Measurements from ENCODE around the gene AMDHD1. TPM values are rescaled to one million over a fixed set of nuclear protein-coding genes. Genes with fewer than 3 reads are reported as not detected.
A peak's percentile ranks its signal among the peaks of the same experiment; 100 is the strongest.

AMDHD1 gene
- 1 to 10 TPM in 1 of 2 donors, under 1 TPM in 1; 0.63 to 1.3 TPM for total RNA-seq

GRCh38 chr12:95943330-95943842 lies at the start of gene AMDHD1:
Gene AMDHD1 (plus strand): TSS chr12:95943331. CDS start chr12:95943399, 68 bp downstream.
- Histone ChIP-seq H3K4me3 (peak within 1 kb of the TSS; percentile 64 to 72), H3K4me1 (peaks cover 0 to 7% of the 10 kb centered on the region in 2 donors), H3K9me3 (no peaks in the 10 kb centered on the region), H3K27ac (peak within 1 kb of the TSS; percentile 75), H3K36me3 (no peaks in the 10 kb centered on the region), H3K27me3 (no peaks in the 10 kb centered on the region)
- DNase-seq (ENCODE audit: low spot score): no peak
- peak in 1 of 2 donors; percentile 58 for TF ChIP-seq CTCF (IDR thresholded peaks at IDR 0.05)

- no peak for TF ChIP-seq CTCF (IDR thresholded peaks at IDR 0.05)
- Histone ChIP-seq H3K4me1 (no peaks in the 10 kb centered on the region), H3K9me3 (no peaks in the 10 kb centered on the region), H3K27ac (no peak overlapping the region), H3K4me3 (no peak overlapping the region), H3K27me3 (no peaks in the 10 kb centered on the region), H3K36me3 (no peaks in the 10 kb centered on the region)
- no peak for DNase-seq (ENCODE audit: low spot score)
Observed at GRCh38 chr12:95896846-95897245, 46.3 kb upstream of the AMDHD1 start.

GRCh38 chr12:95898081-95898480 lies 45.0 kb upstream of the AMDHD1 start:
- DNase-seq (ENCODE audit: low spot score): no peak
- Histone ChIP-seq H3K4me1 (no peaks in the 10 kb centered on the region), H3K27me3 (no peaks in the 10 kb centered on the region), H3K9me3 (peaks cover 0 to 2% of the 10 kb centered on the region in 2 donors), H3K4me3 (no peak overlapping the region), H3K27ac (no peak overlapping the region), H3K36me3 (no peaks in the 10 kb centered on the region)
- TF ChIP-seq CTCF (IDR thresholded peaks at IDR 0.05): no peak

- H3K36me3 ChIP-seq: no peaks in the 10 kb centered on the region
- TF ChIP-seq CTCF (IDR thresholded peaks at IDR 0.05): no peak
- no peaks in the 10 kb centered on the region for H3K27me3 ChIP-seq
- H3K4me1 ChIP-seq: no peaks in the 10 kb centered on the region
- no peak overlapping the region for H3K27ac ChIP-seq
- no peak overlapping the region for H3K4me3 ChIP-seq
- DNase-seq (ENCODE audit: low spot score): no peak
- H3K9me3 ChIP-seq: no peaks in the 10 kb centered on the region
Observed at GRCh38 chr12:95908573-95908972, 34.6 kb upstream of the AMDHD1 start.

GRCh38 chr12:95909871-95910270 lies 33.3 kb upstream of the AMDHD1 start:
- H3K27me3 ChIP-seq: no peaks in the 10 kb centered on the region
- H3K9me3 ChIP-seq: no peaks in the 10 kb centered on the region
- no peaks in the 10 kb centered on the region for H3K4me1 ChIP-seq
- H3K4me3 ChIP-seq: no peak overlapping the region
- H3K27ac ChIP-seq: no peak overlapping the region
- TF ChIP-seq CTCF (IDR thresholded peaks at IDR 0.05): no peak
- DNase-seq (ENCODE audit: low spot score): no peak
- H3K36me3 ChIP-seq: no peaks in the 10 kb centered on the region

Data from right atrium auricular region (tissue), 2 donors.